ENCODE data around the gene OPCML. TPM values are rescaled to one million over a fixed set of nuclear protein-coding genes. Genes with fewer than 3 reads are reported as not detected.

Gene OPCML
- total RNA-seq (ENCODE audit: unreplicated experiment): 0.61 TPM
- long read RNA-seq, partial matches to known transcripts: 0 of 2 reads
- long read RNA-seq, other reads (novel, unspliced or antisense): 2 of 2 reads

DNA sequence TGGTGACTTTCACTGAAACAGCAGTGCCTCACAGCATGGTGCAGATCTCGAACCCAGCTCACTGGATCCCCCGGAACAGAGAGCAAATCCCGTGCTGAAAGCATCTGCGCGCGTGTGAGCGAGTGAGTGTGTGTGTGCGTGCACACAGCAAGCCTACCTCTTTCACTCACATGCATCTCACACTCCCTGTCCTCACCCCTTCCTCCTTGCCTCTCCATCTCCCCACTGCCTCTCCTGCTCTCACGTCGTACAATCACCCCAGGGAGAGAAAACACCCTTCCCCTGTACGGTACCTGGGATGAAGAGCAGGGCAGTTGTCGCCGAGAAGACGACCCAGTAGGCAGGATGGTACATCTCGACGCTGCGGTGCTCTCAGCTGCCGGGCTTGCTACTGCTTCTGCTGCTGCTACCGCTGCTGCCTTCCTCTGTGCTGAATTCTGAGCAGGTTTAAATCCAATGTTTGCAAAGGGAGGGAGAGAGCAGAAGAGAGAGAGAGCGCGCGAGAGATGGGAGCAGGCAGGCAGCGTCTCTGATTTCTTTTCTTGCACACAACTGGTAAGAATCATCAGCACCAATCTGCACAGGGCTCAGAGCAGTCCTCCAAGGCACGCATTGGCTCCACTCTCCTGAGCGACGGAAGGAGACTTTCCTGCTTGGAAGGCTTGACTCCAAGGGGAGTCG, at the start of gene OPCML:
OPCML (minus strand) TSS at position 531 of the 681 bp plus-strand sequence.
- peak within 1 kb of the TSS; percentile 88 for H3K4me3 Mint-ChIP-seq (ENCODE audit: unreplicated experiment)
- peaks cover 5% of the 10 kb centered on the region for H3K9me3 Mint-ChIP-seq (ENCODE audit: unreplicated experiment)
- no peak for DNase-seq
- peaks cover 28% of the 10 kb centered on the region for H3K4me1 Mint-ChIP-seq (ENCODE audit: low read depth, unreplicated experiment)
- no peaks in the 10 kb centered on the region for H3K36me3 Mint-ChIP-seq (ENCODE audit: unreplicated experiment)
- TF ChIP-seq, protein P1, sequence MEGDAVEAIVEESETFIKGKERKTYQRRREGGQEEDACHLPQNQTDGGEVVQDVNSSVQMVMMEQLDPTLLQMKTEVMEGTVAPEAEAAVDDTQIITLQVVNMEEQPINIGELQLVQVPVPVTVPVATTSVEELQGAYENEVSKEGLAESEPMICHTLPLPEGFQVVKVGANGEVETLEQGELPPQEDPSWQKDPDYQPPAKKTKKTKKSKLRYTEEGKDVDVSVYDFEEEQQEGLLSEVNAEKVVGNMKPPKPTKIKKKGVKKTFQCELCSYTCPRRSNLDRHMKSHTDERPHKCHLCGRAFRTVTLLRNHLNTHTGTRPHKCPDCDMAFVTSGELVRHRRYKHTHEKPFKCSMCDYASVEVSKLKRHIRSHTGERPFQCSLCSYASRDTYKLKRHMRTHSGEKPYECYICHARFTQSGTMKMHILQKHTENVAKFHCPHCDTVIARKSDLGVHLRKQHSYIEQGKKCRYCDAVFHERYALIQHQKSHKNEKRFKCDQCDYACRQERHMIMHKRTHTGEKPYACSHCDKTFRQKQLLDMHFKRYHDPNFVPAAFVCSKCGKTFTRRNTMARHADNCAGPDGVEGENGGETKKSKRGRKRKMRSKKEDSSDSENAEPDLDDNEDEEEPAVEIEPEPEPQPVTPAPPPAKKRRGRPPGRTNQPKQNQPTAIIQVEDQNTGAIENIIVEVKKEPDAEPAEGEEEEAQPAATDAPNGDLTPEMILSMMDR (IDR thresholded peaks at IDR 0.05; ENCODE audit: partially characterized antibody, unreplicated experiment): no peak
- H3K27ac Mint-ChIP-seq (ENCODE audit: unreplicated experiment): peak within 1 kb of the TSS; percentile 34
- peaks cover 3% of the 10 kb centered on the region for H3K27me3 Mint-ChIP-seq (ENCODE audit: unreplicated experiment)

DNA sequence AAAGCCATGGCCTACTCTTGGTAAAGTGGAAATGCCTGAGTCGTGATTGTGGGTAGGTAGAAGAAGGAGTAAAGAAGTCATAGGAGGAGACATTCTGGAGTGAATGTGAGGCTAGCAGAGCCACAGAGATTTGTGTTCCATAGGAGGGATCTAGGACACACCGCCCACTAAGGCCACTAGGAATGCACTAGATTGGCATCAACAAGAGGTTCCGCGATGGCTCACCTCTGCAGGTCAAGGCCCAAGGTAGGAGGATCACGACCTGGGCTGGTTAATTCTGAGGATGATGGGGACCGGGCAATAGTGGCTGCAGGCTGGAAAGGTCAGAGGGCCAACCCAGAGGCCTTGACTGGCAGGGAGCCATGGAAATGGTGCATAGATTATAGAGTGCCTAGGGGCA, 48.8 kb upstream of the OPCML start:
- no peak for DNase-seq
- Mint-ChIP-seq H3K4me3 (ENCODE audit: unreplicated experiment) (no peak overlapping the region), H3K9me3 (ENCODE audit: unreplicated experiment) (no peaks in the 10 kb centered on the region), H3K4me1 (ENCODE audit: low read depth, unreplicated experiment) (peaks cover 5% of the 10 kb centered on the region), H3K27me3 (ENCODE audit: unreplicated experiment) (peaks cover 6% of the 10 kb centered on the region), H3K36me3 (ENCODE audit: unreplicated experiment) (peaks cover 6% of the 10 kb centered on the region), H3K27ac (ENCODE audit: unreplicated experiment) (no peak overlapping the region)
- TF ChIP-seq, protein P1 (IDR thresholded peaks at IDR 0.05; ENCODE audit: partially characterized antibody, unreplicated experiment): no peak

DNA sequence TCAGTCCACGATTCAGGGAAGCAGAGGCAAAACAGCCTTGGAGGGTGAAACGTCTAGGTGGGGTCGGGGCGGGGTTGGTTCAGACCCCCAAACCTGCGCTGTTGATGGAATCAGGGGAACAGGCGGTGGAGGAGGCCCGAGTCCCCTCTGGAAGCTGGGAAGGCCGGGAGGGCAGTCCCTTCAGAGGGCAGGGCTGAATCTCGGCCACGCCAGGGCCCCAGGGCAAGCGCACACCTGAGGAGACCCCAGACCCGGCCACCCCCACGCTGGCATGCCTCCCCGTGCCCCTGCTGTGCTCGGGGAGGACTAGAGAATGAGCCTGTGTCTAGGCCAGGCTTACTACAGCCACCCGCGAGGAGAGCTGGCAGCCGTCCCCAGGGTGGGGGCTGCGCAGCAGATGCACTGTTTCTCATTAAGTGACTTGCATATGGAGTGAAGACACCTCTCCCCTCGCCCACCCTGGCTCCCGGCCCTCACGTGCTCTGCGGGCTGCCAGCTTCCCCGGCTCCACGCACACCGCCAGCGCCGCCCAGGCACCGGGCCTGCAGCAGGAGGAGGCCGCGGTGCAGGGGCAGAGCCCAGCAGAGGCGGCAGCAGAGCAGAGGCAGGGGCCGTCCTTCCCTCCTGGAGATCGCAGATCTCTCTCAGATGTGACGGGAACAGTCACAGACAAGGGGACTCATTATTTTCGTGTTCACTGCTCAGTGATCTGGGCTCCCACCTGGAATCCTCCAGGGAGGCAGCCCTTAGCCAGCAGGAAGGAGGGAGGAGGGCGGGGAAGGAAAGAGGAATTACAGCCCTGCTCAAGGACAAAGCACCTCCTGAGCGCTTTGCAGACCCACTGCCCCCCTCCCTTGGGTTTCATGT, 47.1 kb upstream of the OPCML start:
- Mint-ChIP-seq H3K27ac (ENCODE audit: unreplicated experiment) (no peak overlapping the region), H3K36me3 (ENCODE audit: unreplicated experiment) (peaks cover 6% of the 10 kb centered on the region), H3K4me1 (ENCODE audit: low read depth, unreplicated experiment) (peaks cover 5% of the 10 kb centered on the region), H3K9me3 (ENCODE audit: unreplicated experiment) (no peaks in the 10 kb centered on the region), H3K4me3 (ENCODE audit: unreplicated experiment) (no peak overlapping the region), H3K27me3 (ENCODE audit: unreplicated experiment) (peaks cover 6% of the 10 kb centered on the region)
- TF ChIP-seq, protein P1 (IDR thresholded peaks at IDR 0.05; ENCODE audit: partially characterized antibody, unreplicated experiment): no peak
- DNase-seq: peak; percentile 31

DNA sequence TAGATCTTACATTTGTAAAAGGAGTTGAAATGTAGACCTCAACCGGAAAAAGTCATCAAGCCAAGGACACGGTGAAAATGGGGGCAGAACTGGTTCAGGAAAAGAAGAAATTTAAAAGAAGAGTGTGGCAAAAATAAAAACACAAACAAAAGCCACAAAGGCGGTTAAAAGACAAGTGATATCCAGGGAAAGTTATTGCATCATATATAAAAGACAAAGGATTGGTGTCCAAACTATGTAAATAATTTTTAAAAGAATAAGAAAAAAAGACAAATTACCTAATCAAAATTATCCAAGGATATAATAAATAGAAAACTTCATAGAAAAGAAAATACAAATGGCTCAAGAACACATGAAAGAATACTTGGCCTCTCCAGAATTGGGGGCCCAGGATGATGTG, 45.1 kb upstream of the OPCML start:
- DNase-seq: no peak
- Mint-ChIP-seq H3K27ac (ENCODE audit: unreplicated experiment) (no peak overlapping the region), H3K4me3 (ENCODE audit: unreplicated experiment) (no peak overlapping the region)

More for the DNA sequence above, 45.1 kb upstream of the OPCML start:
- TF ChIP-seq, protein P1 (IDR thresholded peaks at IDR 0.05; ENCODE audit: partially characterized antibody, unreplicated experiment): no peak
- H3K27me3 Mint-ChIP-seq (ENCODE audit: unreplicated experiment): peaks cover 6% of the 10 kb centered on the region
- no peaks in the 10 kb centered on the region for H3K9me3 Mint-ChIP-seq (ENCODE audit: unreplicated experiment)
- peaks cover 6% of the 10 kb centered on the region for H3K36me3 Mint-ChIP-seq (ENCODE audit: unreplicated experiment)
- peaks cover 4% of the 10 kb centered on the region for H3K4me1 Mint-ChIP-seq (ENCODE audit: low read depth, unreplicated experiment)
